Ishikawa (cell line): ENCODE data around the gene SPOCK1.

ENCODE experiments used
- CEBPB ChIP-seq: IDR thresholded peaks from 2 replicates; pipeline ENCODE4 v1.6.1; 2012
- CREB1 ChIP-seq: IDR thresholded peaks from 2 replicates; pipeline ENCODE4 v1.6.1; 2012; ENCODE audit warnings: low read depth
- EGR1 ChIP-seq: IDR thresholded peaks from 2 replicates; pipeline ENCODE4 v1.6.1; 2012
- EP300 ChIP-seq: IDR thresholded peaks from 2 replicates; pipeline ENCODE4 v1.6.1; 2012; ENCODE audit warnings: borderline replicate concordance
- FOXM1 ChIP-seq: IDR thresholded peaks from 2 replicates; pipeline ENCODE4 v1.6.1; 2012; ENCODE audit warnings: low read depth, borderline replicate concordance
- NFIC ChIP-seq: IDR thresholded peaks from 2 replicates; pipeline ENCODE4 v1.6.1; 2012
- RAD21 ChIP-seq: IDR thresholded peaks from 2 replicates; pipeline ENCODE4 v1.6.1; 2012; ENCODE audit warnings: low read depth
- TAF1 ChIP-seq: IDR thresholded peaks from 2 replicates; pipeline ENCODE4 v1.6.1; 2012; ENCODE audit warnings: low read depth, mild to moderate bottlenecking
- TCF12 ChIP-seq: IDR thresholded peaks from 2 replicates; pipeline ENCODE4 v1.6.1; 2012; ENCODE audit warnings: low read depth
- TEAD4 ChIP-seq: IDR thresholded peaks from 2 replicates; pipeline ENCODE4 v1.6.1; 2012
- YY1 ChIP-seq: IDR thresholded peaks from 2 replicates; pipeline ENCODE4 v1.6.1; 2012; ENCODE audit warnings: low read depth
- ZBTB7A ChIP-seq: IDR thresholded peaks from 2 replicates; pipeline ENCODE4 v1.6.1; 2012; ENCODE audit warnings: low read depth
- TF ChIP-seq, protein P1 (sequence below): IDR thresholded peaks from 2 replicates; pipeline ENCODE4 v1.6.1; 2012
- TF ChIP-seq, protein P2 (sequence below): IDR thresholded peaks from 2 replicates; pipeline ENCODE4 v1.6.1; 2012
- TF ChIP-seq, protein P3 (sequence below): IDR thresholded peaks from 2 replicates; pipeline ENCODE4 v1.6.1; 2012; ENCODE audit warnings: low read depth, mild to moderate bottlenecking

The SPOCK1 gene

DNA sequence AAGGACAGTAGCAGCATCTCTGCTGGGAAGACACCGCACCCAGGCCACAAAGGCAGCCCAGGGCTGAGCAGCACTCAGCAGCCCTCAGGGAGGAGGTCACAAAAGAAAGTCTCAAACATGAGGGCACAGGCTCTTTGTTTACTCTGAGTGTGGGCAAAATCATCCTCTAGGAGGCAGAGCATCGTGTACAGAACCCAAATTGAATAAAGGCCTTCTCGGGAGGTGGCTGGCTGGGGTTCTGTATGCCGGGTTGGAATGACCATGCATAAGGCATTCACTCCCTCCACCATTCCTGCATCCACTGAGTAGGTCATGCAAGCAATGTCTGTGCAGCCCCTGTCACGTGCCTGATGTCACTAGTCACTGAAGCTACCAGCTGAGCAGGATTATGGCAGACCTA lies 412.8 kb downstream of the SPOCK1 start:
- TF ChIP-seq EGR1 (no peak), CEBPB (no peak), YY1 (no peak), ZBTB7A (no peak), TCF12 (no peak), TAF1 (no peak)
- TF ChIP-seq, protein P1, sequence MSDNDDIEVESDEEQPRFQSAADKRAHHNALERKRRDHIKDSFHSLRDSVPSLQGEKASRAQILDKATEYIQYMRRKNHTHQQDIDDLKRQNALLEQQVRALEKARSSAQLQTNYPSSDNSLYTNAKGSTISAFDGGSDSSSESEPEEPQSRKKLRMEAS: no peak

DNA sequence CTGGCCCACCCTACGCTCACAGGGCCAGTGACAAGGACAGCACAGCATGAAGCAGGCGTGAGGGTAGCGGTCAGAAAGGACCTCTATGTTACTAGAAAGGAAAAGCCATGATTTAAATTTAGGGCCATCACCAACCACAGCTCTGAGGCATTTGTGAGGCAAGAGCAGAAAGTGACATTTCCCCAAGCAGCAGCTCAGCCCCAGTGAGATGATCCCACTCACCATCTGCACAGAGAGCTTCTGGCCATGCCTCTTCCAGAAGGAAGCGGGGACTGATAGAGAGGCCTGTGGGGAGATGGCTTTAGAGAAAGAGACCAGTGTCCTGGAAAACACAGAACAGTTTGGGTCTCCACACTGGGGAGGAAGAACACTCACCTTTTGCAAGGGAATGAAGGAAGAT lies 413.9 kb downstream of the SPOCK1 start:
- TF ChIP-seq, protein P2, sequence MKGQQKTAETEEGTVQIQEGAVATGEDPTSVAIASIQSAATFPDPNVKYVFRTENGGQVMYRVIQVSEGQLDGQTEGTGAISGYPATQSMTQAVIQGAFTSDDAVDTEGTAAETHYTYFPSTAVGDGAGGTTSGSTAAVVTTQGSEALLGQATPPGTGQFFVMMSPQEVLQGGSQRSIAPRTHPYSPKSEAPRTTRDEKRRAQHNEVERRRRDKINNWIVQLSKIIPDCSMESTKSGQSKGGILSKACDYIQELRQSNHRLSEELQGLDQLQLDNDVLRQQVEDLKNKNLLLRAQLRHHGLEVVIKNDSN: no peak
- TF ChIP-seq TCF12: no peak
- no peak for TF ChIP-seq ZBTB7A
- no peak for TF ChIP-seq TEAD4
- TF ChIP-seq RAD21: no peak
- TF ChIP-seq FOXM1: no peak
- no peak for TF ChIP-seq EP300
- TF ChIP-seq NFIC: no peak
- TF ChIP-seq, protein P3, sequence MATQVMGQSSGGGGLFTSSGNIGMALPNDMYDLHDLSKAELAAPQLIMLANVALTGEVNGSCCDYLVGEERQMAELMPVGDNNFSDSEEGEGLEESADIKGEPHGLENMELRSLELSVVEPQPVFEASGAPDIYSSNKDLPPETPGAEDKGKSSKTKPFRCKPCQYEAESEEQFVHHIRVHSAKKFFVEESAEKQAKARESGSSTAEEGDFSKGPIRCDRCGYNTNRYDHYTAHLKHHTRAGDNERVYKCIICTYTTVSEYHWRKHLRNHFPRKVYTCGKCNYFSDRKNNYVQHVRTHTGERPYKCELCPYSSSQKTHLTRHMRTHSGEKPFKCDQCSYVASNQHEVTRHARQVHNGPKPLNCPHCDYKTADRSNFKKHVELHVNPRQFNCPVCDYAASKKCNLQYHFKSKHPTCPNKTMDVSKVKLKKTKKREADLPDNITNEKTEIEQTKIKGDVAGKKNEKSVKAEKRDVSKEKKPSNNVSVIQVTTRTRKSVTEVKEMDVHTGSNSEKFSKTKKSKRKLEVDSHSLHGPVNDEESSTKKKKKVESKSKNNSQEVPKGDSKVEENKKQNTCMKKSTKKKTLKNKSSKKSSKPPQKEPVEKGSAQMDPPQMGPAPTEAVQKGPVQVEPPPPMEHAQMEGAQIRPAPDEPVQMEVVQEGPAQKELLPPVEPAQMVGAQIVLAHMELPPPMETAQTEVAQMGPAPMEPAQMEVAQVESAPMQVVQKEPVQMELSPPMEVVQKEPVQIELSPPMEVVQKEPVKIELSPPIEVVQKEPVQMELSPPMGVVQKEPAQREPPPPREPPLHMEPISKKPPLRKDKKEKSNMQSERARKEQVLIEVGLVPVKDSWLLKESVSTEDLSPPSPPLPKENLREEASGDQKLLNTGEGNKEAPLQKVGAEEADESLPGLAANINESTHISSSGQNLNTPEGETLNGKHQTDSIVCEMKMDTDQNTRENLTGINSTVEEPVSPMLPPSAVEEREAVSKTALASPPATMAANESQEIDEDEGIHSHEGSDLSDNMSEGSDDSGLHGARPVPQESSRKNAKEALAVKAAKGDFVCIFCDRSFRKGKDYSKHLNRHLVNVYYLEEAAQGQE: no peak
- TF ChIP-seq, protein P1: no peak
- no peak for TF ChIP-seq EGR1
- TF ChIP-seq CEBPB: no peak
- no peak for TF ChIP-seq YY1
- TF ChIP-seq CREB1: no peak
- TF ChIP-seq TAF1: no peak

DNA sequence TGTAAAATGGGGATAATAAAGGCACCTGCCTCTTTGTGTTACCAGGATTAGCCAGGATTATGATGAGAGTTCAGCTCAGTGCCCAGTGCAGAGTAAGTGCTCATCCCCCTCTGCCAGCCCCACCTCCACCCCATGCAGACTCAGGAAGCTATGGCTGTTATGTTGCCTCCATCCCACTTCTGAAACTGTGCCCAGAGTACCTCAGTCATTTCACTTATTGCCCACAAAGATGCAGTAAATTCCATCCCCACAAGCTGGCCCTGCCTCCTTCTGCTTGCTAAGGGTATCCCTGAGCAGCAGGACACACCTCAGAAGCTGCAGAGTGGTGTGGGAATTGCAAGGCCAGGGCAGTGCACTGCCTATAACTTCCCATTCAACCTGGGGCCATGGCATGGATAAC lies 415.1 kb downstream of the SPOCK1 start:
- TF ChIP-seq YY1: no peak
- no peak for TF ChIP-seq TAF1
- no peak for TF ChIP-seq TCF12
- TF ChIP-seq, protein P3: no peak
- TF ChIP-seq, protein P1: no peak
- TF ChIP-seq CREB1: no peak
- no peak for TF ChIP-seq TEAD4
- no peak for TF ChIP-seq ZBTB7A
- no peak for TF ChIP-seq EGR1
- TF ChIP-seq CEBPB: no peak
- TF ChIP-seq, protein P2: no peak
- TF ChIP-seq NFIC: no peak
- TF ChIP-seq RAD21: no peak
- no peak for TF ChIP-seq EP300
- TF ChIP-seq FOXM1: no peak

DNA sequence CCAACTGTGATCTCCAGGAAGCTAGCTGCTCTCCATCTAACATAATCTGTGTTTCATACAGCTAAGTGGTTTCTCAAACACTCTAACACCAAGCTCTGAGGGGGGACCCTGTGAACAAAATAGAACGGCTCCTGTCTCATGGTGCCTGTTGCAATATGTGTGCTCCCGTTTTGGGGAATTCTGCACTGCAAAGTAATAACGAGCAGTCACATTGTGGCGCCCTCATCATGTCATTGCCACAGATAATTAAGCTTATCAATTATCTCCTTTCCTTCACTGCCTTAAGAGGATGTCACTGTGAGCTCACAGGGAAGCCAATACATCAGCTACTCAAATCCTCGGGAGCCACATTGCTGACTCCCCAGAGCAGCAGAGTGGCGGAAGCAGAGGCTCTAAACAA lies 416.2 kb downstream of the SPOCK1 start:
- TF ChIP-seq CREB1: no peak
- TF ChIP-seq TCF12: no peak
- no peak for TF ChIP-seq TEAD4
- TF ChIP-seq, protein P1: no peak
- TF ChIP-seq TAF1: no peak
- TF ChIP-seq EGR1: no peak
- TF ChIP-seq EP300: no peak
- no peak for TF ChIP-seq YY1

DNA sequence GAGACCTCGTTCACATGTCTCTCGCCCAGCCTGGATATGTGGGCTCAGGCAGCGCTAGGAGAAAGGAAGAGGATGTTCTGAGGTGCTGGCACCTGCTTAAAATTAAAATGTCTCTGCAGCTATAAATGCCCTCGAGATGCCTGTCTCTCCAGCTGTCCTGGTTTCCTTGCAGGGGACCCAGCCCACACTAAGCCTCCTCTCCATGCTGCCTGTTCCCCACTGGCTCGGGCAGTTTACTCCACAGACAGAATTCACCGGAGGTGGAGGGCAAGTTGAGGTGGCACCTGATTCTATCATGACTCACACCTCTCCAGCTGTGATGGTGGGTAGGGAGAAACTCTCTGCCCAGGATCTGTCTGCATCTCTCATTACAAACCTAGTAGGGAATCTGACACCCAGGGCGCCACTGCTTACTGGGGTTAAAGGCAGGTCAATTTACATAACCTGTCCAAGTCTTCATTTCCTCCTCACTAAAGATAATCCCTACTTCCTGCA lies 420.9 kb downstream of the SPOCK1 start:
- no peak for TF ChIP-seq CREB1
- TF ChIP-seq EP300: peak; percentile 28; the same call in 1 of the 2 replicates
- no peak for TF ChIP-seq TEAD4
- TF ChIP-seq, protein P2: no peak
- TF ChIP-seq NFIC: no peak
- no peak for TF ChIP-seq YY1
- no peak for TF ChIP-seq CEBPB
- TF ChIP-seq, protein P3: no peak
